ENCODE data around the gene SOX6.
"Not testable (repeated sequence)": the region's sequence is repeated elsewhere in the genome, so short reads cannot be mapped to it uniquely, and the experiment has no call there.

GRCh38 chr11:16146980-16147379 lies 209.4 kb downstream of the SOX6 start:
- not testable (repeated sequence) for TF ChIP-seq CTCF (IDR thresholded peaks at IDR 0.05); EP300 (IDR thresholded peaks at IDR 0.05); POLR2A (IDR thresholded peaks at IDR 0.05; ENCODE audit: low read depth); POLR2AphosphoS5 (IDR thresholded peaks at IDR 0.05)

Data from esophagus muscularis mucosa (tissue), 4 donors.